ENCODE data around the gene SORBS1. TPM values are rescaled to one million over a fixed set of nuclear protein-coding genes. Genes with fewer than 3 reads are reported as not detected.

Gene SORBS1
- polyA plus RNA-seq, 1 donor from 2014 or later = 39.5 TPM

- Histone ChIP-seq H4K20me1 (ENCODE audit: insufficient read depth) (no peaks in the 10 kb centered on the region), H3K36me3 (ENCODE audit: insufficient read depth, low read length) (no peaks in the 10 kb centered on the region), H3K79me2 (replicated peaks; ENCODE audit: insufficient read depth, low read length) (no peaks in the 10 kb centered on the region), H3K4me3 (ENCODE audit: low read length) (no peak overlapping the region), H3K9ac (ENCODE audit: low read length) (no peak overlapping the region), H2AFZ (ENCODE audit: low read depth, low read length) (no peak overlapping the region), H3K9me2 (ENCODE audit: insufficient read depth, low read length) (no peaks in the 10 kb centered on the region), H3K4me2 (ENCODE audit: low read length) (no peak overlapping the region), H3K9me3 (ENCODE audit: low read length) (no peaks in the 10 kb centered on the region), H3F3A (ENCODE audit: insufficient read depth, low read length, poor library complexity, severe bottlenecking) (no peaks in the 10 kb centered on the region), H3K27ac (ENCODE audit: low read length) (no peak overlapping the region), H3K27me3 (ENCODE audit: insufficient read depth, low read depth, low read length) (no peaks in the 10 kb centered on the region)
- TF ChIP-seq EZH2 (IDR thresholded peaks at IDR 0.05; ENCODE audit: borderline replicate concordance, insufficient read depth, low read length, poor library complexity, severe bottlenecking) (no peak), POLR2AphosphoS5 (IDR thresholded peaks at IDR 0.05) (no peak), REST (IDR thresholded peaks at IDR 0.05; ENCODE audit: borderline replicate concordance) (no peak), MXI1 (conservative IDR thresholded peaks at IDR 0.05; ENCODE audit: poor library complexity, severe bottlenecking) (no peak), CTCF (IDR thresholded peaks at IDR 0.05; ENCODE audit: poor library complexity, severe bottlenecking) (no peak), RAD21 (conservative IDR thresholded peaks at IDR 0.05) (no peak), TAF1 (IDR thresholded peaks at IDR 0.05; ENCODE audit: low read depth) (no peak), EP300 (conservative IDR thresholded peaks at IDR 0.05; ENCODE audit: poor library complexity, severe bottlenecking) (no peak), SMC3 (conservative IDR thresholded peaks at IDR 0.05; ENCODE audit: poor library complexity) (no peak)
Measured at GRCh38 chr10:95485056-95485844, 75.9 kb downstream of the SORBS1 start.

- H4K20me1 ChIP-seq (ENCODE audit: insufficient read depth) = no peaks in the 10 kb centered on the region
- no peak overlapping the region for H3K4me3 ChIP-seq (ENCODE audit: low read length)
- TF ChIP-seq SMC3 (conservative IDR thresholded peaks at IDR 0.05; ENCODE audit: poor library complexity) (no peak), TAF1 (IDR thresholded peaks at IDR 0.05; ENCODE audit: low read depth) (no peak), EP300 (conservative IDR thresholded peaks at IDR 0.05; ENCODE audit: poor library complexity, severe bottlenecking) (no peak), REST (IDR thresholded peaks at IDR 0.05; ENCODE audit: borderline replicate concordance) (no peak), CTCF (IDR thresholded peaks at IDR 0.05; ENCODE audit: poor library complexity, severe bottlenecking) (no peak), EZH2 (IDR thresholded peaks at IDR 0.05; ENCODE audit: borderline replicate concordance, insufficient read depth, low read length, poor library complexity, severe bottlenecking) (no peak), POLR2AphosphoS5 (IDR thresholded peaks at IDR 0.05) (no peak), MXI1 (conservative IDR thresholded peaks at IDR 0.05; ENCODE audit: poor library complexity, severe bottlenecking) (no peak), RAD21 (conservative IDR thresholded peaks at IDR 0.05) (no peak)
- no peaks in the 10 kb centered on the region for H3K27me3 ChIP-seq (ENCODE audit: insufficient read depth, low read depth, low read length)
- no peaks in the 10 kb centered on the region for H3K9me2 ChIP-seq (ENCODE audit: insufficient read depth, low read length)
- no peaks in the 10 kb centered on the region for H3K36me3 ChIP-seq (ENCODE audit: insufficient read depth, low read length)
- H2AFZ ChIP-seq (ENCODE audit: low read depth, low read length) = no peak overlapping the region
- H3K9ac ChIP-seq (ENCODE audit: low read length) = no peak overlapping the region
- H3F3A ChIP-seq (ENCODE audit: insufficient read depth, low read length, poor library complexity, severe bottlenecking) = no peaks in the 10 kb centered on the region
- H3K4me2 ChIP-seq (ENCODE audit: low read length) = no peak overlapping the region
- H3K9me3 ChIP-seq (ENCODE audit: low read length) = no peaks in the 10 kb centered on the region
- no peaks in the 10 kb centered on the region for H3K79me2 ChIP-seq (replicated peaks; ENCODE audit: insufficient read depth, low read length)
- no peak overlapping the region for H3K27ac ChIP-seq (ENCODE audit: low read length)
Measured at GRCh38 chr10:95482501-95483233, 78.5 kb downstream of the SORBS1 start.

All from neural cell (in vitro differentiated cells).